NCI-H146 treated with DMSO at 0.1 percent for 48 hours (cell line): ENCODE data around the gene ARHGAP8.

Experiments
- DNase-seq: peaks from one replicate; lab custom pipeline; 2025; ENCODE audit not compliant: unreplicated experiment; lab: John Stamatoyannopoulos, UW

Gene ARHGAP8

DNA sequence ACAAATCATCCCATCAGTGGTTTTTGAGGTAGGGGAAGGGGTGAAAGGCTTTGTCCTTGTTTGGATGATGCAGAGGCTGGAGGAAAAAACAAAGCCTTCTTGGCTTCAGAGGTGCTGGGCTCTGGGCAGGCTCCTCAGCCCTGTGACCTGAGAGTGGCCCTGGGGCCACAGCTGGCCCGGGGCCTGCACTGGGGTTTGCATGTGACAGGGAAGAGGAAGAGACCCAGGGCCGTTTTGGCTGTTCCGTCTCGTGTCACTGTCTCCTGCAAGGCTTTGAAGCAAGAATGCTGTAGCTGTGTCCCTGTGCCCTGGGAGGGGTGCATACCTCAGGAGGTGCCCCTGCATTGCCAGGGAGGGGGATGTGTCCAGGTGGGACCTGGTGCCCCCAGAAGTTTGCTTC is 12.6 kb downstream of the ARHGAP8 start:
- no peak for DNase-seq

DNA sequence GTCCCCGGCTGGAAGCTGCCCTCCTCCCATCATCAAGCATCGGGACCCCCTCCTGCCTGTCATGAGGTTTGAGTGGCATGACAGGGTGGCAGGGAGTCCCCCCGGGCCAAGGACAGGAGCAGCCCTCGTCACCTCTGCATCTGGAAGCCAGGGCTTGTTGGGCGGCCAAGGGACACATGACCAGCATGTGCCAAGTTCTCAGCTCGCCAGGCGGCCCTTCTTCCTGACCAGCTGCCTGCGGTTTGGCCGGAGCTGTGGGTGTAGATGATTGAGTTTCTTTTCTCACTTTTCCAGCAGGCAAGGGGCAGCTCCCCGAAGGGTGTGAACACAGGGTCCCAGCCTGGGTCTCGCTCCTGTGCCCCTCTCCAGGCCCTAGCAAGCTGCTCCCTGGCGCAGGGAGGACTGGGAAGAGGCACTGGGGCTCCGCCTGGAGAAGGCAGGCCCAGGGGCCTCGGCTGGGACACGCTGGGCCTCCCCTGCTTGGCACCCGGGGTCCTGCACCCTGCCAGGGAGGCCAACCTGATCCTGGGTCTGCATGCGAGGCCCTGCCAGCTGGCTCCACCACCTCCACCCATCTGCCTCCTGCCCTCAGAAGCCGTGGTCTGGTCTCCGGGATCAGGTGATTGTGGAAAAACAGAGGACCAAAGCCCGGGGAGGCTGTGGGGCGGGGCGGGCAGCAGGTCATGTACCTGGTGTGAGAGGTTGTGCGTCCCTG is 13.4 kb downstream of the ARHGAP8 start:
- DNase-seq, result no peak

- DNase-seq, result no peak
Measured at GRCh38 chr22:44773082-44773481, 20.7 kb downstream of the ARHGAP8 start.

DNA sequence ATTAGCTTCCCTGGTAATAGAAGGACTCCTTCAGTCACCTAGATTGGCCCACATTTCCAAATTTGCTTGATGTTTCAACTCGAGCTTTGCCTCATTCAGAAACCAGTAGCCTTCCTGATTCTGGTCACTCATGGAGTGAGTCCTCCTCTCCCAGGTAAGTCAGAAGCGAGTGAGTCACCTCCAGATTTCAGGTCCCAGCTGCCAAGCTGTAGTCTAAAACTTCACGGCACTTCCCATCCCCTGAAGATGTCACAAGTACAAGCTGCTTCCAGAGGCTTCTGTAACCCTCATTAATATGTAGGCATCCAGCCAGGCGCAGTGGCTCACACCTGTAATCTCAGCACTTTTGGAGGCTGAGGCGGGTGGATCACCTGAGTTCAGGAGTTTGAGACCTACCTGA is 23.5 kb downstream of the ARHGAP8 start:
- no peak for DNase-seq

- DNase-seq, result no peak
Measured at GRCh38 chr22:44776605-44777363, 24.4 kb downstream of the ARHGAP8 start.

DNA sequence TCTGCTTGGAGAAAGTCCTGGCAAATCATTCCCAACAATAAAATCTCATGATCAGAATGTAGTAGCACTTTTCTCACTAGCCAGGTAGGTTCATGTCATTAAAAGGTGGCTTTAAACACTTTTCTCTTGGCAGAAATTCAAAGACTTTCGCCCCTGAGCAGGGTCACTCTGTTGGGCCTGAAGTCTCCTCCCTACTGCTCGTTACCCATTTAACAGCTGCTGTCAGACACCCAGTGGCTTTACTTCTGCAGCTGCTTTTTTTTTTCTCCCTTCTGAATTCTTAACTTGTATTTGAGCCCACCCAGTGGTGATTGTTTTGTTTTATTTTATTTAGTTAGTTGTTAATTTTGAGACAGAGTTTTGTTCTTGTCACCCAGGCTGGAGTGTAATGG is 25.0 kb downstream of the ARHGAP8 start:
- no peak for DNase-seq

DNA sequence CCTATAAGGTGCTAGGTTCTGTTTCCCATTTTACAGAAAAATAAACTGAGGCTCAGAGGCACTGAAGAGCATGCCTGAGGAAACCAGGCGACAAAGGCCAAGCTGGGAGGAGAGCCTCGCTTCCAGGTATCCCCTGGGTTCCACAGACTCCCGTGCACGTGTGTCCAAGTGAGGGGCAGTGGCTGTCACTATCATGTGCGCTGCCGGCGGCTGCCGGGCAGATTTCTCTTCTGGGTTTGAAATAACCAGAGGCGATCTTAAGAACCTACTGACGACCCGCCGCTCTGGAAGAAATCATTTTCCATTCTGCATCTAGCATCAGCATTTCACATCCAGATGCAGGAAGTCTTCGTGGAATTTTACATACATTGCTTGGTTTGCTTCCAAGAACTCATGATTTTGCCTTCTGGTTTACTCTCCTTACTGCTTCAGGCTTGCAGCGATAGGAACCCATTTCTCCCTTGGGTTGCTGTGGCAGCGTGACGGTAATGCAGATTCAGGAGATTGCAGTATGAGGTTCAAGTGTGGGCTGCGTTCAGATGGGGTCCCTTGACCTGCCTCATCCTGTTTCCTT is 28.6 kb downstream of the ARHGAP8 start:
- DNase-seq, result no peak

DNA sequence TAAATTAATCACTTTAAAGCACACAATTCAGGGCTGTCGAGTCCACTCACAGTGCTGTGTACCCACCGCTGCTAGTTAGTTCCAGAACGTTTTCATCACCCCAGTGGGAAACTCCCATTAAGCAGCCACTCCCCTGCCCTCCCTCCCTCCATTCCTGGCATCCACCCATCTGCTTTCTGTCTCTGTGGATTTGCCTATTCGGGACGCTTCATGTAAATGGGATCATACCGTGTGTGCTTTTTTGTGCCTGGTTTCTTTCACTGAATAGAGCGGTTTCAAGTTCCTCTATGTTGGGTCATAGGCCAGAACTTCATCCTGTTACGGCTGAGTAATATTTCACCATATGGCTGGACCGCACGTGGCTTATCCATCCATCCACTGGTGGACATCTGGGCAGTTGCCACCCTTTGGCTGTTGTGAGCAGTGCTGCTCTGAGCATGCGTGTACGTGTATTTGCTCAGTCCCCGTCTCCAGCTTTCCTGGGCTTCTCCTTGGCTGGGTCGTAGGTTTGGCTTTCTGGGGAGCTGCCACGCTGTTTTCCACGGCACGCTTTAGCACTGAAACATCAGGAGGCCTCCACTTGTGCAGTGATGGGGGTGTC is 30.1 kb downstream of the ARHGAP8 start:
- no peak for DNase-seq

- DNase-seq, result no peak
Measured at GRCh38 chr22:44783091-44783490, 30.7 kb downstream of the ARHGAP8 start.

DNA sequence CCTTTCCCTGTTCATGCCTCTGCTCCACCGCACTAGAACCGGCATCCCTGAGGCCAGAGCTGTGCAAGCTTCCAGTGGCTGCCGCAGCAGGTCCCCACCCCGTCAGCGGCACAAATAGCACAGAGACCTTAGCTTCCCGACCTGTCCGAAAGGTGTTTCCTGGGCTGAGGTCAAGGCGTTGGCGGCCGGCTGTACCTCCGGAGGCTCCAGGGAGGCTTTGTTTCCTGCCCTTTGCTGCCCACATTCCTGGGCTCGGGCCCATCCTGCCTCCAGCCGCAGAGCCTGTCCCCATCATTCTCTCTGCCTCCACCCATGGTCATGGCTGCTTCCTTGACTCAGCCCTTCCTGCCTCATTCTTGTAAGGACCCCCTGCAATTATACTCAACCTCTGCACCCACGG is 31.2 kb downstream of the ARHGAP8 start:
- no peak for DNase-seq

- DNase-seq, result no peak
Measured at GRCh38 chr22:44786136-44786535, 33.8 kb downstream of the ARHGAP8 start.

- no peak for DNase-seq
Measured at GRCh38 chr22:44786610-44787009, 34.2 kb downstream of the ARHGAP8 start.

GRCh38 chr22:44787832-44788231 is 35.5 kb downstream of the ARHGAP8 start:
- DNase-seq, result no peak

GRCh38 chr22:44793106-44793505 is 40.7 kb downstream of the ARHGAP8 start:
- no peak for DNase-seq

GRCh38 chr22:44793506-44794172 is 41.3 kb downstream of the ARHGAP8 start:
- no peak for DNase-seq

DNA sequence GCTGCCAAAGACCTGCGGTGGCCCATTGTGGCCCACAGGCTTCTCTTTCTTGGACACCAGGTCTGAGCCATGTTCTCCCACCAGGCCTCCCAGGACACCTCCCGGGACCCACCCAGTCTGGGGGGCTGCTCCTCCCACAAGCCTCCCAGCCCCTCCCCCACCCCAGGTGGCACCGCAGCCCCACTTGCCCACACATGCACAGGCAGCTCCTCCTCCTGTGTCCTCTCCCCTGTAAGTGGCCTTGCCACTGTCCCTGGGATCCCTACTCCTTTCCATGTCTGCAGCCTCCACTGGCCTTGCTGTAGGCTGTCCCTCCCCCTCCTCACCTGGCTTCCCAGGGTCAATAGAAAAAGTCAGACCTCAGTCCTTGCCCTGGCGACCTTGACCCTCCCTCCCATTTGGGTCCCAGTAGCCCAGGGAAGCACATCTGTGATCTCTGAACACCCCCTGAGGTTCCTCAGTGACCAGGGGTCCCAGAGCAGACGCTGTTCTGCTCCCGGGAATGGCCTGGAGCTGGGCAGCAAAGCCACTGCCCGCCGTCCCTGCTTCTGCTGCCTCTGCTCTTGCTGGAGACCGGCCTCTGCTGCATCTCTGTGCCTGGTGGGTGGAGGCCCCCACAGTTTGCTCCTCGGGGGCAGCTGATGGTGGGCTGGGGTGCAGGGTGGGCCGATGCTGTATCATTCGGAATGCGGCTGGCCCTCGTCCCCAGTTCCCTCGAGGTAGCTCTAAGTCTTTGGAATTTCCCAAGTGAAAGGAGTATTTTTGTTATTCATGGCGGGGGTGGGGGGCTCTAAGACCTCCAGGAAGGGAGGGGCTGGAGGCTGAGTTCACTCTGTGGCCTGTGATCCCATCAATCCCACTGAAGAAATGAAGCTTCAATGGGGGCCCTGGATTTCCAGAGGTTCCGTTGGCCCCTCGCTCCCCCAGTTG is 43.6 kb downstream of the ARHGAP8 start:
- DNase-seq, result no peak

GRCh38 chr22:44797181-44797725 is 44.9 kb downstream of the ARHGAP8 start:
- no peak for DNase-seq

DNA sequence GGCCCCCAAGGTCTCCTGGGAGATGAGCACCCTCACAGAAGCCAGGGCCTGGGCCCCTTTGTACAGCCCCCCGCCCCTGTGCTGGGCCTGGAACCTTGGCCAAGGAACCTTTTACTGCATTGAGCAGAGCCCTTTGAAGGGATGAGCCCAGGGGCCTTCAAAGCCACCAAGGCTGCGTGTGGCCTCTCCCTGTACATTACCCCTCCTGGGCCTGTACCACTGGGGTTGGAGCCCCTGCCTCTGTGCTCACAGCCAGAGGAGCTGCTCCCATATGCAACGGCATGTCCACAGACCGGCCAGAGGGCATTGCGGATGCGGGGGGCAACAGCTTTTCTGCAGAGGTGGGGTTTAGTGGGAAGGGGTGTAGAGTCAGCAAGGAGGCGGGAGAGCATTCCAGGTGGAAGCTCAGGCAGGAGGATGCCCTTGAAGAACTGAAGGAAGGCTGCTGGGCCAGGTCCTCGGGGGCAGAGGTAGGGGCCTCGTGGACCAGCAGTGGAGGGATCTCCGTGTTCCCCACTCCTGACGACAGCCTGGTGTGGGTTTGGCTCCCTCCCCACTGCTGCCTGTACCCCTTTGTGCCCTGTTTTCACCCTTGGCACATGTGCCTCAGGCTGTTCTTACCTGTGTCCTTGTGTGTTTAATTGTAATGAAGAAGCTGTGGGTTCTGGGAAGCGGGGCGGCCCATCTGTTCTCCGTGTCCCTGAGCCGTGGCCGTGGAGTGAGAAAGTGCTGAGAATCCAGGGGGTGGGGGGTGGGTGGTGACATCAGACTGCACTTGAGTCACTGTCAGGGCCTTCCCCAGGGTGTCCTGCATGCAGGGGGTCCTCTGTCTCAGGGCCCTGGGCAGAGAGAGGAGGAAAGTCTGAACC is 46.9 kb downstream of the ARHGAP8 start:
- no peak for DNase-seq
